Fibroblast of lung (primary cell): ENCODE results near the gene ACTRT2. TPM values are rescaled to one million over a fixed set of nuclear protein-coding genes. Genes with fewer than 3 reads are reported as not detected.

Source experiments
- DNase-seq, 2 donors: peaks; one replicate each; pipeline versions ENCODE4 v3.0.0 to v3.0.0-alpha.2; 2010; ENCODE audit warnings: low read depth in 2 of 2
- H2AFZ ChIP-seq: 2 replicates; pipeline ENCODE4 v1.5.1; 2012; ENCODE audit warnings: low read length, control low read depth, inconsistent platforms
- H3K27ac ChIP-seq: 2 replicates; pipeline ENCODE4 v1.5.1; 2011; ENCODE audit warnings: low read length, control low read depth; ENCODE audit not compliant: insufficient read depth
- H3K27me3 ChIP-seq: 2 replicates; pipeline ENCODE4 v1.5.1; 2011; ENCODE audit warnings: mild to moderate bottlenecking, low read length; ENCODE audit not compliant: control insufficient read depth, insufficient read depth
- H3K36me3 ChIP-seq: 2 replicates; pipeline ENCODE4 v1.5.1; 2011; ENCODE audit warnings: low read length; ENCODE audit not compliant: control insufficient read depth, insufficient read depth
- H3K4me1 ChIP-seq: 2 replicates; pipeline ENCODE4 v1.5.1; 2011; ENCODE audit warnings: low read length; ENCODE audit not compliant: control insufficient read depth, insufficient read depth; ENCODE audit errors: extremely low read depth
- H3K4me2 ChIP-seq: 2 replicates; pipeline ENCODE4 v1.5.1; 2011; ENCODE audit warnings: low read length, control low read depth; ENCODE audit not compliant: insufficient read depth; ENCODE audit errors: extremely low read depth
- H3K4me3 ChIP-seq, 4 experiments: fragments of 200-600 bp in 1 of 4; sonication (generic) in 1 of 4; replicated peaks in 1 of 4; 2 replicates each; pipeline ENCODE4 v1.5.1; 2011 to 2016; ENCODE audit warnings: low read length in 4 of 4, low read depth in 3 of 4, mild to moderate bottlenecking in 3 of 4, control low read depth in 2 of 4, inconsistent platforms in 1 of 4, mixed read lengths in 1 of 4; ENCODE audit not compliant: insufficient read depth in 1 of 4; ENCODE audit errors: control extremely low read depth in 1 of 4
- H3K79me2 ChIP-seq: 2 replicates; pipeline ENCODE4 v1.5.1; 2012; ENCODE audit warnings: mild to moderate bottlenecking, low read length, inconsistent platforms; ENCODE audit not compliant: control insufficient read depth, insufficient read depth
- H3K9ac ChIP-seq: 2 replicates; pipeline ENCODE4 v1.5.1; 2011; ENCODE audit warnings: mild to moderate bottlenecking, low read length, control low read depth; ENCODE audit not compliant: insufficient read depth
- H3K9me3 ChIP-seq: 2 replicates; pipeline ENCODE4 v1.5.1; 2012; ENCODE audit warnings: low read depth, low read length; ENCODE audit not compliant: control insufficient read depth, insufficient read depth
- H4K20me1 ChIP-seq: 2 replicates; pipeline ENCODE4 v1.5.1; 2011; ENCODE audit warnings: low read length; ENCODE audit not compliant: control insufficient read depth, insufficient read depth; ENCODE audit errors: extremely low read depth
- CTCF ChIP-seq, 2 donors: IDR thresholded peaks in 1 of 2; conservative IDR thresholded peaks in 1 of 2; 1 replicate in 1 of 2; 2 replicates in 1 of 2; pipeline ENCODE4 v1.5.1; 2011 to 2012; ENCODE audit warnings: low read length in 2 of 2, control low read depth in 1 of 2, inconsistent platforms in 1 of 2, low read depth in 1 of 2, mild to moderate bottlenecking in 1 of 2
- EZH2 ChIP-seq: IDR thresholded peaks from 2 replicates; pipeline ENCODE4 v1.5.1; 2012; ENCODE audit warnings: low read length, control low read depth, mild to moderate bottlenecking; ENCODE audit errors: missing control alignments
- polyA plus RNA-seq, 2 donors: library from polyadenylated mRNA; depleted of rRNA in 1 of 2; stranded (reverse) in 1 of 2; unstranded in 1 of 2; fragments of >200 nt; gene quantifications; 2 replicates each; pipeline ENCODE4 v1.2.1, GENCODE V29; 2011 to 2012; ENCODE audit warnings: missing spikeins in 1 of 2
- total RNA-seq: library from RNA; depleted of rRNA; stranded (reverse); fragments of >200 nt; gene quantifications from 2 replicates; pipeline ENCODE4 v1.2.1, GENCODE V29; 2014

Gene ACTRT2
- total and polyA plus RNA-seq, 2 donors (not counting 1 experiment from before 2014, with no cell fraction given), result not detected

GRCh38 chr1:3005771-3006170 lies 15.5 kb upstream of the ACTRT2 start:
- no peaks in the 10 kb centered on the region for H3K4me1 ChIP-seq
- H3K27me3 ChIP-seq, result no peaks in the 10 kb centered on the region
- H3K27ac ChIP-seq, result no peak overlapping the region
- H2AFZ ChIP-seq, result no peak overlapping the region
- H3K4me3 ChIP-seq, result no peak overlapping the region
- no peak for DNase-seq
- TF ChIP-seq CTCF (conservative IDR thresholded peaks at IDR 0.05 in 1 of 2, IDR thresholded peaks at IDR 0.05 in 1 of 2; ENCODE audit: low read depth in 1 of 2, low read length in 2 of 2) (no peak), EZH2 (no peak)
- H3K4me2 ChIP-seq, result no peak overlapping the region
- H3K9ac ChIP-seq, result no peak overlapping the region
- H4K20me1 ChIP-seq, result no peaks in the 10 kb centered on the region
- no peaks in the 10 kb centered on the region for H3K79me2 ChIP-seq
- no peaks in the 10 kb centered on the region for H3K9me3 ChIP-seq
- no peaks in the 10 kb centered on the region for H3K36me3 ChIP-seq

GRCh38 chr1:3007298-3008147 lies 13.7 kb upstream of the ACTRT2 start:
- Histone ChIP-seq H4K20me1 (no peaks in the 10 kb centered on the region), H3K4me3 (no peak overlapping the region), H3K9me3 (no peaks in the 10 kb centered on the region), H3K36me3 (no peaks in the 10 kb centered on the region), H3K79me2 (no peaks in the 10 kb centered on the region), H3K4me2 (no peak overlapping the region), H3K27me3 (no peaks in the 10 kb centered on the region), H3K27ac (no peak overlapping the region), H2AFZ (no peak overlapping the region), H3K9ac (no peak overlapping the region), H3K4me1 (no peaks in the 10 kb centered on the region)
- DNase-seq, result no peak
- TF ChIP-seq EZH2 (no peak), CTCF (conservative IDR thresholded peaks at IDR 0.05 in 1 of 2, IDR thresholded peaks at IDR 0.05 in 1 of 2; ENCODE audit: low read depth in 1 of 2, low read length in 2 of 2) (no peak)

- no peaks in the 10 kb centered on the region for H3K9me3 ChIP-seq
These were observed 12.2 kb upstream of the ACTRT2 start for GRCh38 chr1:3009021-3009420.

More at GRCh38 chr1:3009021-3009420, 12.2 kb upstream of the ACTRT2 start:
- Histone ChIP-seq H2AFZ (no peak overlapping the region), H4K20me1 (no peaks in the 10 kb centered on the region), H3K4me1 (no peaks in the 10 kb centered on the region), H3K4me2 (no peak overlapping the region), H3K4me3 (no peak overlapping the region), H3K27ac (no peak overlapping the region), H3K27me3 (no peaks in the 10 kb centered on the region), H3K79me2 (no peaks in the 10 kb centered on the region), H3K36me3 (no peaks in the 10 kb centered on the region), H3K9ac (no peak overlapping the region)
- DNase-seq, result no peak
- no peak for TF ChIP-seq CTCF (conservative IDR thresholded peaks at IDR 0.05 in 1 of 2, IDR thresholded peaks at IDR 0.05 in 1 of 2; ENCODE audit: low read depth in 1 of 2, low read length in 2 of 2)
- no peak for TF ChIP-seq EZH2
